WTC11 (cell line): Measurements from ENCODE around the gene TMEM14A.

ENCODE experiments used
- ELF4 ChIP-seq: sonication (generic); formaldehyde crosslinking; IDR thresholded peaks from 2 replicates; pipeline ENCODE4 v1.8.1; 2022; ENCODE audit warnings: low read depth, mild to moderate bottlenecking, moderate library complexity, missing genetic modification reagents
- TF ChIP-seq, protein P1 (sequence below): sonication (generic); formaldehyde crosslinking; IDR thresholded peaks from 2 replicates; pipeline ENCODE4 v1.8.0; 2022; ENCODE audit warnings: missing genetic modification reagents
- TF ChIP-seq, protein P2 (sequence below): fragments of 200-600 bp; IDR thresholded peaks from 2 replicates; pipeline ENCODE4 v1.8.0; 2022; ENCODE audit warnings: antibody characterized with exemption

DNA sequence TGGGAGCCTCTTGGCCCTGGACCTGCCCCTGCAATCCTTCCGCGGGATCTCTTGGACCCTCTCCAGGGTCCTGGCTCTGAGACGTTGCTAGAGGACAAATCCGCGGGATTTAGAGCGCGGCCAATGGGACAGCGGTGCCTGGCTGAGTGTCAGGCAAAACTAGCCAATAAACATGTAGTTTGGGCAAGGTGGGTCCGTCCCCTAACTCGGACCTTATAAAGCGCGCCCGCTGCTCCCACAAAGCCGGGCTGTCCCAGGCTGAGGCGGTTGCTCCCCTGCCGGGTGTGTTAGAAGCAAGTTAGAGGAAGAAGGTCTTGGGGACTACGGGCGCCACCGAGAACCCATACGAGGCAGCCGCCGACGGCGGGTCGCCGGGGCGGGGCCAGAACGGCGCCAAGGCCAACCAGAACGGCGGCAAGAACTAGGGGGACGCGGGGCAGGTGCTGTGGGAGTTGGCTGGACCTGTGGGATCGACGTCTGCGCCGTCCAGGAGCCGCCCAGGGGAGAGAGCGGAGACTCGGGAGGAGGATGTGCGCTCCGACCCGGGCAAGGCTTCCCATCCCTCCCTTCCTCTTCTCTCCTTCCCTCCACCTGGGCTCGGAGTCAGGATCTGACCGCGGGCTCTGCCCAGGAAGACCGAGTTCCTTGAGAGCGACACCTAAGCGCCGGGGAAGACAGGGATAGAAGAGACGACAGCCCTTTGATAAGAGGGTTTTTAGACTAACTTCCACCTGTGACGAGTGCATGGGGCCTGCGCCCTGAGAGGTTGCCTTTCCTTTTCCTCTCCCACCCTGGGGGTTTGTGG, 6.5 kb upstream of the TMEM14A start:
- TF ChIP-seq, protein P1, sequence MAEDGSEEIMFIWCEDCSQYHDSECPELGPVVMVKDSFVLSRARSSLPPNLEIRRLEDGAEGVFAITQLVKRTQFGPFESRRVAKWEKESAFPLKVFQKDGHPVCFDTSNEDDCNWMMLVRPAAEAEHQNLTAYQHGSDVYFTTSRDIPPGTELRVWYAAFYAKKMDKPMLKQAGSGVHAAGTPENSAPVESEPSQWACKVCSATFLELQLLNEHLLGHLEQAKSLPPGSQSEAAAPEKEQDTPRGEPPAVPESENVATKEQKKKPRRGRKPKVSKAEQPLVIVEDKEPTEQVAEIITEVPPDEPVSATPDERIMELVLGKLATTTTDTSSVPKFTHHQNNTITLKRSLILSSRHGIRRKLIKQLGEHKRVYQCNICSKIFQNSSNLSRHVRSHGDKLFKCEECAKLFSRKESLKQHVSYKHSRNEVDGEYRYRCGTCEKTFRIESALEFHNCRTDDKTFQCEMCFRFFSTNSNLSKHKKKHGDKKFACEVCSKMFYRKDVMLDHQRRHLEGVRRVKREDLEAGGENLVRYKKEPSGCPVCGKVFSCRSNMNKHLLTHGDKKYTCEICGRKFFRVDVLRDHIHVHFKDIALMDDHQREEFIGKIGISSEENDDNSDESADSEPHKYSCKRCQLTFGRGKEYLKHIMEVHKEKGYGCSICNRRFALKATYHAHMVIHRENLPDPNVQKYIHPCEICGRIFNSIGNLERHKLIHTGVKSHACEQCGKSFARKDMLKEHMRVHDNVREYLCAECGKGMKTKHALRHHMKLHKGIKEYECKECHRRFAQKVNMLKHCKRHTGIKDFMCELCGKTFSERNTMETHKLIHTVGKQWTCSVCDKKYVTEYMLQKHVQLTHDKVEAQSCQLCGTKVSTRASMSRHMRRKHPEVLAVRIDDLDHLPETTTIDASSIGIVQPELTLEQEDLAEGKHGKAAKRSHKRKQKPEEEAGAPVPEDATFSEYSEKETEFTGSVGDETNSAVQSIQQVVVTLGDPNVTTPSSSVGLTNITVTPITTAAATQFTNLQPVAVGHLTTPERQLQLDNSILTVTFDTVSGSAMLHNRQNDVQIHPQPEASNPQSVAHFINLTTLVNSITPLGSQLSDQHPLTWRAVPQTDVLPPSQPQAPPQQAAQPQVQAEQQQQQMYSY (CRISPR knock-in tag) = no peak
- TF ChIP-seq ELF4 (CRISPR knock-in tag) = no peak
- TF ChIP-seq, protein P2, sequence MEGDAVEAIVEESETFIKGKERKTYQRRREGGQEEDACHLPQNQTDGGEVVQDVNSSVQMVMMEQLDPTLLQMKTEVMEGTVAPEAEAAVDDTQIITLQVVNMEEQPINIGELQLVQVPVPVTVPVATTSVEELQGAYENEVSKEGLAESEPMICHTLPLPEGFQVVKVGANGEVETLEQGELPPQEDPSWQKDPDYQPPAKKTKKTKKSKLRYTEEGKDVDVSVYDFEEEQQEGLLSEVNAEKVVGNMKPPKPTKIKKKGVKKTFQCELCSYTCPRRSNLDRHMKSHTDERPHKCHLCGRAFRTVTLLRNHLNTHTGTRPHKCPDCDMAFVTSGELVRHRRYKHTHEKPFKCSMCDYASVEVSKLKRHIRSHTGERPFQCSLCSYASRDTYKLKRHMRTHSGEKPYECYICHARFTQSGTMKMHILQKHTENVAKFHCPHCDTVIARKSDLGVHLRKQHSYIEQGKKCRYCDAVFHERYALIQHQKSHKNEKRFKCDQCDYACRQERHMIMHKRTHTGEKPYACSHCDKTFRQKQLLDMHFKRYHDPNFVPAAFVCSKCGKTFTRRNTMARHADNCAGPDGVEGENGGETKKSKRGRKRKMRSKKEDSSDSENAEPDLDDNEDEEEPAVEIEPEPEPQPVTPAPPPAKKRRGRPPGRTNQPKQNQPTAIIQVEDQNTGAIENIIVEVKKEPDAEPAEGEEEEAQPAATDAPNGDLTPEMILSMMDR = no peak
